Right atrium auricular region (tissue), 2 donors: ENCODE data around the gene HIPK2. TPM values are rescaled to one million over a fixed set of nuclear protein-coding genes. Genes with fewer than 3 reads are reported as not detected.

ENCODE experiments used
- DNase-seq: peaks from one replicate; pipeline ENCODE4 v3.0.0-alpha.2; 2019; ENCODE audit warnings: low spot score
- H3K27ac ChIP-seq, 2 donors: fragments of 200-600 bp; sonication (generic); 1 replicate in 1 of 2; 2 replicates in 1 of 2; pipeline ENCODE4 v1.5.1; 2016 to 2019
- H3K27me3 ChIP-seq, 2 donors: fragments of 200-600 bp; sonication (generic); one replicate each; pipeline versions ENCODE4 v1.5.1 to v1.6.0; 2017 to 2019
- H3K36me3 ChIP-seq: fragments of 200-600 bp; sonication (generic); one replicate; pipeline ENCODE4 v1.5.1; 2016
- H3K4me1 ChIP-seq, 2 donors: fragments of 200-600 bp; sonication (generic); one replicate each; pipeline versions ENCODE4 v1.5.1 to v1.6.0; 2017 to 2019
- H3K4me3 ChIP-seq, 2 donors: fragments of 200-600 bp; sonication (generic); 1 replicate in 1 of 2; 2 replicates in 1 of 2; pipeline ENCODE4 v1.5.1; 2017 to 2019; ENCODE audit warnings: mild to moderate bottlenecking in 1 of 2, moderate library complexity in 1 of 2
- H3K9me3 ChIP-seq, 2 donors: fragments of 200-600 bp; sonication (generic); one replicate each; pipeline ENCODE4 v1.5.1; 2019
- total RNA-seq, 2 donors: library from RNA; depleted of rRNA; stranded (reverse); fragments of >200 nt; gene quantifications; one replicate each; pipeline ENCODE4 v1.1.0, GENCODE V29; 2016
- TF ChIP-seq, protein P1 (sequence below), 2 donors: fragments of 200-600 bp; sonication (generic); IDR thresholded peaks; one replicate each; pipeline ENCODE4 v1.5.1; 2019; ENCODE audit warnings: antibody characterized with exemption in 2 of 2

Gene HIPK2
- total RNA-seq, 2 donors from 2014 or later, result 87.0 to 131 TPM

DNA sequence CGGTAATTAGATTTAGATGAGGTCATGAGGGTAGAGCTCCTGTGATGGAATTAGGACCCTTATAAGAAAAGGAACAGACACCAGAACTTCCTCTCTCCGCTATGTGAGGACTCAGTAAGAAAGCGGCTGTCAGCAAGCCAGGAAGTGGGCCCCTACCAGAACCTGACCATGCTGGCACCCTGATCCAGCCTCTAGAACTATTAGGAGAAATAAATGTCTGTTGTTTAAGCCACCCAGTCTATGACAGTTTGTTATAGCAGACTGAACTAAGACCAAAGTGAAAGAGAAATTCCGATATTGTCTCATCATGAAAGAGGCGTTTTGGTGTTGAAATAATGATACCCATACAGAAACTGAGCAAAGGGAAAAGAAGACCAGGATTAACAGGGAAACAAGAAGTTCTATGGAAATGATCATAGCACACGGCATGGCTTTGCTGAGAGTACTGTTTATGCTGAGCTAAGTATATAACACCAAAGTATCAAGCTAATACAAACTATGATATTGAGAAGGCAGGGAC is 245.1 kb downstream of the HIPK2 start:
- Histone ChIP-seq H3K4me1 (no peaks in the 10 kb centered on the region), H3K36me3 (no peaks in the 10 kb centered on the region), H3K27ac (no peak overlapping the region), H3K9me3 (no peaks in the 10 kb centered on the region), H3K27me3 (no peaks in the 10 kb centered on the region), H3K4me3 (no peak overlapping the region)
- DNase-seq, result no peak
- TF ChIP-seq, protein P1, sequence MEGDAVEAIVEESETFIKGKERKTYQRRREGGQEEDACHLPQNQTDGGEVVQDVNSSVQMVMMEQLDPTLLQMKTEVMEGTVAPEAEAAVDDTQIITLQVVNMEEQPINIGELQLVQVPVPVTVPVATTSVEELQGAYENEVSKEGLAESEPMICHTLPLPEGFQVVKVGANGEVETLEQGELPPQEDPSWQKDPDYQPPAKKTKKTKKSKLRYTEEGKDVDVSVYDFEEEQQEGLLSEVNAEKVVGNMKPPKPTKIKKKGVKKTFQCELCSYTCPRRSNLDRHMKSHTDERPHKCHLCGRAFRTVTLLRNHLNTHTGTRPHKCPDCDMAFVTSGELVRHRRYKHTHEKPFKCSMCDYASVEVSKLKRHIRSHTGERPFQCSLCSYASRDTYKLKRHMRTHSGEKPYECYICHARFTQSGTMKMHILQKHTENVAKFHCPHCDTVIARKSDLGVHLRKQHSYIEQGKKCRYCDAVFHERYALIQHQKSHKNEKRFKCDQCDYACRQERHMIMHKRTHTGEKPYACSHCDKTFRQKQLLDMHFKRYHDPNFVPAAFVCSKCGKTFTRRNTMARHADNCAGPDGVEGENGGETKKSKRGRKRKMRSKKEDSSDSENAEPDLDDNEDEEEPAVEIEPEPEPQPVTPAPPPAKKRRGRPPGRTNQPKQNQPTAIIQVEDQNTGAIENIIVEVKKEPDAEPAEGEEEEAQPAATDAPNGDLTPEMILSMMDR (IDR thresholded peaks at IDR 0.05), result no peak

- TF ChIP-seq, protein P1 (IDR thresholded peaks at IDR 0.05), result no peak
- H3K4me1 ChIP-seq, result no peaks in the 10 kb centered on the region
- H3K27ac ChIP-seq, result no peak overlapping the region
- no peaks in the 10 kb centered on the region for H3K9me3 ChIP-seq
- no peaks in the 10 kb centered on the region for H3K27me3 ChIP-seq
- H3K4me3 ChIP-seq, result no peak overlapping the region
- H3K36me3 ChIP-seq, result no peaks in the 10 kb centered on the region
- DNase-seq, result no peak
Measured at GRCh38 chr7:139531094-139531493, 246.7 kb downstream of the HIPK2 start.

DNA sequence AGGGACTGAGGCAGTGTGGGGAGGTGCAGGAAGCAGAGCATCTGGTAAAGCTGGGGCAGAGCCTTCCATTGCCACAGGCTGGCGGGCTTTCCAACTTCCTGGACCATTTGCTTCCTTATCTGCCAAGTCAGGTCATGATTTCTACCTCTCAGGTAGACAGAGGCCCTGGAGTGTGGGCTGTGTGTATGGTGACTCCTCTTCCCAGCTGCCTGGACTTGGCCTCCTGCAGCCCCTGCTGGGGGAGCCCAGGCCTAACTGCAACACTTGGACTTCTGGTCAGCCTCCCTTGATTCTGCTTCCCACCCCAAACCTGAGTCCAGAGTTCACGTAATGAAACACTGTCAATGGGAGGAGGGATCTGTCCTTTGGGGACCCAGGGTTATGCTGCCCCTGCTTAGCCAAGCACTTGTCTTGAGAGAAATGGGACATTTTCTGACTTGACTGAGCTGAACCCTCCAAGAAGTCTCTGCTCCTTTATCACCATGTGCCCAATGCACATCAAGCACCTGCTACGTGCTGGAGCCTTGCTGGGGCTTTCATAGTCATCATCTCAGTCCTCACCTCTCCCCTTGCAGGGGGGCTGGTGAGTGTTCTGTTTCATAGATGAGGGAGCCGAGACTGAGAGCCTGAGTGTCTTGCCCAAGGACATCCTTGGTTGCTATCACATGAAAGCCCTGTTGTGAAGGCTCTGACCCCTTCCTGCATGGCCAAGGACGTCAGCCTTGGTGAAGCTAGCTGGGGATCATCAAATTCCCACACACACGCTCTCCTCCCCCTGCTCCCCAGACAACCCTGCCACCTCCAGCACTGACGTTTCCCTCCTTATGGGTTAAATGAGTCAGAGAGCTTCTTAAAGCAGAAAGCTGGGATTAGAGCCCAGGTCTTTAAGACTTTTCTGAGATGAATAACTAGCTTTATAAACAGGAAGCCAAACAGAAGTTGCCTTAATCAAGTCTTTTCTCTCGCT is 250.9 kb downstream of the HIPK2 start:
- H3K9me3 ChIP-seq, result no peaks in the 10 kb centered on the region
- H3K4me3 ChIP-seq, result no peak overlapping the region
- peaks cover 0 to 7% of the 10 kb centered on the region in 2 donors for H3K4me1 ChIP-seq
- no peak overlapping the region for H3K27ac ChIP-seq
- TF ChIP-seq, protein P1 (IDR thresholded peaks at IDR 0.05), result no peak
- DNase-seq, result no peak
- H3K36me3 ChIP-seq, result no peaks in the 10 kb centered on the region
- no peaks in the 10 kb centered on the region for H3K27me3 ChIP-seq

- Histone ChIP-seq H3K27me3 (no peaks in the 10 kb centered on the region), H3K36me3 (no peaks in the 10 kb centered on the region), H3K4me1 (peaks cover 0 to 7% of the 10 kb centered on the region in 2 donors), H3K9me3 (no peaks in the 10 kb centered on the region), H3K27ac (no peak overlapping the region), H3K4me3 (no peak overlapping the region)
- TF ChIP-seq, protein P1 (IDR thresholded peaks at IDR 0.05), result no peak
- DNase-seq, result no peak
Measured at GRCh38 chr7:139525750-139526149, 252.0 kb downstream of the HIPK2 start.

DNA sequence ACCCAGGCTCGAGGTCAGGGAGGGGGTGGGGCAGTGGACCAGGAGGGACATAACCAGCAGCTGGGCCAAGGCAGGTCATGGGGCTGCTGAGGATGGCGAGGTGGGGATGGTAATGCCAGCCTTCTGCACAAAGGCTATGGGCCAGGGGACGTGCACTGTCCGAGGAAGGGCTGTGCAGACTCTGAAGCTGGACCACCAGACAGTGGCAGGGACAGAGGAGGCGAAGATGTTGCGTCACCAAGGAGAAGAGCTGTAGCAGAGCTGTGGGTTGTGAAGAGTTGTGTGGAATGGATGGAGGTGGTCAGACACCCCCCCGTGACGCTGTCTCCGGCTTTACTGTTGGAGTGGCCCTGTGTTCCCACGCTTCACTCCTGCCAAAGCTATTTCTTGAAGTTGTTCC is 252.6 kb downstream of the HIPK2 start:
- TF ChIP-seq, protein P1 (IDR thresholded peaks at IDR 0.05), result no peak
- no peaks in the 10 kb centered on the region for H3K36me3 ChIP-seq
- no peak overlapping the region for H3K27ac ChIP-seq
- no peak overlapping the region for H3K4me3 ChIP-seq
- no peak for DNase-seq
- no peaks in the 10 kb centered on the region for H3K9me3 ChIP-seq
- peaks cover 0 to 7% of the 10 kb centered on the region in 2 donors for H3K4me1 ChIP-seq
- H3K27me3 ChIP-seq, result no peaks in the 10 kb centered on the region
